ENCODE measurements around the gene KAT6B. TPM values are rescaled to one million over a fixed set of nuclear protein-coding genes. Genes with fewer than 3 reads are reported as not detected.

Gene KAT6B
- total and polyA plus RNA-seq, 2 of the 8 experiments (the other 6 are each of a cell fraction or from before 2014, with no cell fraction given), result 7.3 to 30.8 TPM

- Histone ChIP-seq H2BK5ac (ENCODE audit: low read depth, low read length) (no peak overlapping the region), H3K56ac (replicated peaks; ENCODE audit: insufficient read length, low read depth, low read length) (no peak overlapping the region), H3K4me3 (ENCODE audit: extremely low read depth in 1 of 4, insufficient read depth in 2 of 4, low read depth in 3 of 4, low read length in 4 of 4) (no peak overlapping the region), H3K27me3 (replicated peaks in 1 of 4; ENCODE audit: control insufficient read depth in 3 of 4, extremely low read depth in 1 of 4, insufficient read depth in 3 of 4, low read length in 3 of 4) (no peaks in the 10 kb centered on the region), H3K23me2 (ENCODE audit: low read depth, low read length) (no peaks in the 10 kb centered on the region), H3K4me1 (replicated peaks in 1 of 4; ENCODE audit: control insufficient read depth in 3 of 4, insufficient read depth in 4 of 4, low read length in 3 of 4) (no peaks in the 10 kb centered on the region), H2BK20ac (ENCODE audit: low read length) (no peak overlapping the region), H4K8ac (ENCODE audit: extremely low read depth, insufficient read depth, low read length) (no peak overlapping the region), H3K23ac (ENCODE audit: insufficient read length) (no peak overlapping the region), H3K18ac (ENCODE audit: extremely low read depth, low read length) (no peak overlapping the region), H4K20me1 (replicated peaks in 1 of 2; ENCODE audit: control insufficient read depth in 1 of 2, insufficient read depth in 2 of 2, low read length in 2 of 2) (no peaks in the 10 kb centered on the region), H3K27ac (ENCODE audit: low read depth, low read length) (no peak overlapping the region), H3K4ac (replicated peaks; ENCODE audit: insufficient read length, low read depth, low read length) (no peak overlapping the region), H2BK120ac (replicated peaks; ENCODE audit: low read depth, low read length) (no peak overlapping the region), H2AK5ac (ENCODE audit: low read depth, low read length) (no peak overlapping the region), H3K36me3 (ENCODE audit: control insufficient read depth in 2 of 4, insufficient read depth in 4 of 4, low read length in 3 of 4) (no peaks in the 10 kb centered on the region), H3K79me2 (ENCODE audit: control insufficient read depth in 1 of 2, insufficient read depth in 2 of 2, low read length in 2 of 2) (no peaks in the 10 kb centered on the region), H2BK15ac (ENCODE audit: low read length) (no peak overlapping the region), H4K5ac (ENCODE audit: insufficient read length, low read depth, low read length) (no peak overlapping the region), H3K9ac (replicated peaks in 1 of 4; ENCODE audit: extremely low read depth in 1 of 4, low read depth in 3 of 4, low read length in 3 of 4) (no peak overlapping the region), H3K14ac (ENCODE audit: insufficient read length) (no peak overlapping the region), H4K91ac (replicated peaks; ENCODE audit: insufficient read length, low read length) (no peak overlapping the region), H3K9me3 (ENCODE audit: insufficient read depth in 2 of 2, low read depth in 1 of 2, low read length in 1 of 2) (no peaks in the 10 kb centered on the region), H2AFZ (ENCODE audit: low read length) (no peak overlapping the region), H2BK12ac (ENCODE audit: low read depth, low read length) (no peak overlapping the region), H3K79me1 (ENCODE audit: low read depth, low read length) (no peaks in the 10 kb centered on the region; the same call in 1 of the 2 replicates), H3K4me2 (ENCODE audit: insufficient read depth in 1 of 2, low read depth in 2 of 2, low read length in 2 of 2) (no peak overlapping the region)
- 94% methylated on average over 10 of the region's 10 CpGs; no CpG with 5 or more reads in 1 of the 2 experiments for WGBS, 2 experiments (ENCODE audit: extremely low coverage in 1 of 2, insufficient coverage in 1 of 2, insufficient read length in 1 of 2, insufficient replicate concordance in 2 of 2, low coverage in 1 of 2, low lambda C conversion rate in 2 of 2, missing lambda C conversion rate in 1 of 2)
- FAIRE-seq (no peak), DNase-seq (ENCODE audit: low read depth in 1 of 2, low spot score in 2 of 2) (no peak)
- ChIA-PET POLR2A (ENCODE audit: partially characterized antibody) (no interaction called here), CTCF (ENCODE audit: partially characterized antibody) (interaction anchor here (0.9 to 1.5 kb wide), 3 partner anchors 13 to 66 kb away, joined by 3 to 5 read pairs (median 4); no protein-coding TSS in a partner anchor)
- TF ChIP-seq RXRA (IDR thresholded peaks at IDR 0.05; ENCODE audit: insufficient read depth, low read depth, low read length), result no peak
- no peak for TF ChIP-seq EGR1 (IDR thresholded peaks at IDR 0.05; ENCODE audit: borderline replicate concordance, low read depth, low read length)
- TF ChIP-seq RAD21 (IDR thresholded peaks at IDR 0.05 in 1 of 2, conservative IDR thresholded peaks at IDR 0.05 in 1 of 2; ENCODE audit: low read depth in 2 of 2, low read length in 2 of 2), result no peak
- TF ChIP-seq ASH2L (IDR thresholded peaks at IDR 0.05; ENCODE audit: low read length), result no peak
- TF ChIP-seq MAX (IDR thresholded peaks at IDR 0.05), result no peak
- no peak for TF ChIP-seq HDAC6 (IDR thresholded peaks at IDR 0.05; ENCODE audit: low read depth, low read length)
- TF ChIP-seq TAF1 (IDR thresholded peaks at IDR 0.05; ENCODE audit: low read depth, low read length), result no peak
Observed at GRCh38 chr10:75035975-75036708, 209.7 kb downstream of the KAT6B start.

All from H1 (cell line).